Naive thymus-derived CD8-positive, alpha-beta T cell (primary cell): ENCODE results near the gene LMX1B. TPM values are rescaled to one million over a fixed set of nuclear protein-coding genes. Genes with fewer than 3 reads are reported as not detected.
"Not testable (repeated sequence)": the region's sequence is repeated elsewhere in the genome, so short reads cannot be mapped to it uniquely, and the experiment has no call there.

Experiments used
- ATAC-seq, 2 donors: fragments of 150-1000 bp; cut with Tn5 transposase in 1 of 2; sonication (Bioruptor Pico), chemical (Tn5 transposase) in 1 of 2; 1 replicate in 1 of 2; 2 replicates in 1 of 2; pipeline ENCODE4 v1.10.0; 2021; ENCODE audit warnings: mild to moderate bottlenecking in 2 of 2, moderate library complexity in 2 of 2
- POLR2A ChIA-PET: fragments of 350-600 bp; sonication (Branson Sonifier 250); formaldehyde crosslinking; loops from one replicate; lab custom pipeline; 2021; ENCODE audit warnings: antibody characterized with exemption; lab: Charles Lee
- DNase-seq, 10 donors: peaks; one replicate each; pipeline versions ENCODE4 v3.0.0 to v3.0.0-alpha.2; 2020 to 2022
- H3K27ac Mint-ChIP-seq, 10 donors: one replicate each; pipeline ENCODE4 v1.8.0; 2020 to 2022; ENCODE audit warnings: mild to moderate bottlenecking in 10 of 10, mixed read lengths in 10 of 10, moderate library complexity in 4 of 10, inconsistent platforms in 1 of 10
- H3K27me3 Mint-ChIP-seq, 5 donors: one replicate each; pipeline ENCODE4 v1.8.0; 2021 to 2022; ENCODE audit warnings: mixed read lengths in 5 of 5
- H3K36me3 Mint-ChIP-seq, 3 donors: one replicate each; pipeline ENCODE4 v1.8.0; 2020 to 2022; ENCODE audit warnings: mixed read lengths in 3 of 3, mild to moderate bottlenecking in 2 of 3, inconsistent platforms in 1 of 3
- H3K4me1 Mint-ChIP-seq, 4 donors: one replicate each; pipeline ENCODE4 v1.8.0; 2021 to 2022; ENCODE audit warnings: mixed read lengths in 4 of 4
- H3K4me3 Mint-ChIP-seq, 10 donors: one replicate each; pipeline ENCODE4 v1.8.0; 2020 to 2022; ENCODE audit warnings: mild to moderate bottlenecking in 10 of 10, mixed read lengths in 10 of 10, moderate library complexity in 6 of 10, inconsistent platforms in 1 of 10
- H3K9me3 Mint-ChIP-seq, 9 donors: one replicate each; pipeline ENCODE4 v1.8.0; 2020 to 2022; ENCODE audit warnings: mixed read lengths in 9 of 9, mild to moderate bottlenecking in 3 of 9, inconsistent platforms in 1 of 9, moderate library complexity in 1 of 9
- polyA plus RNA-seq, 3 donors: library from polyadenylated mRNA; unstranded; fragments of 300-500 nt; fragmentation: Illumina TruSeq; gene quantifications; one replicate each; pipeline ENCODE4 v1.2.3, GENCODE V29; 2021
- total RNA-seq, 8 experiments: library from RNA in 2 of 8; stranded (reverse) in 2 of 8; gene quantifications; one replicate each; pipeline ENCODE4 v1.2.3 and lab custom pipeline; 2021 to 2026

LMX1B gene
- total and polyA plus RNA-seq, 5 experiments from 2014 or later = not detected

DNA sequence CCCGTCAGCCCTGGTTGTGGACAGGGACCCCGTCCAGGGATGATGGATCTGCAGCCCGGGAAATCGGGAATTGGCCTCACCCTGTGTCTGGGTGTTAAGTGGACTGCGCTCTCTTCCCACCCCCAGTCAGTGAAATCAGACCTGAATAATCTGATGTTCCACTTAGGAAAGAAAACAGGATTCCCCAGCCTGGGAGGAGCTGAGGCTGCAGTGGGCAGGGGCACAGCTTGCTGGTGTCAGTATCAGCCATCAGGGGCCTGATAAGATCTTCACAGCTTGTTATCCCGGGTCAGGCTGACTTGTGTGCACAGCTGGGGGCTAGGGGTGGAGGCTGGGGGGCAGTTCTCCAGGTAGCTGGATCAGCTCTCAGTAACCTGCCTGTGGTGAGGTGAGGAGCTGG, 29.1 kb downstream of the LMX1B start:
- POLR2A ChIA-PET = no interaction called here
- no peaks in the 10 kb centered on the region for H3K36me3 Mint-ChIP-seq
- H3K27ac Mint-ChIP-seq = no peak overlapping the region
- H3K27me3 Mint-ChIP-seq = peaks cover 27 to 96% (median 57%) of the 10 kb centered on the region in 5 donors
- no peak for ATAC-seq
- H3K4me3 Mint-ChIP-seq = no peak overlapping the region
- peaks cover 3 to 5% (median 4%) of the 10 kb centered on the region in 4 donors for H3K4me1 Mint-ChIP-seq
- H3K9me3 Mint-ChIP-seq = no peaks in the 10 kb centered on the region
- DNase-seq = no peak

GRCh38 chr9:126643945-126644527, 30.3 kb downstream of the LMX1B start:
- no peaks in the 10 kb centered on the region for H3K9me3 Mint-ChIP-seq
- H3K27ac Mint-ChIP-seq = peak overlapping the region in 1 of 10 donors; percentile 73
- H3K27me3 Mint-ChIP-seq = peaks cover 32 to 100% (median 60%) of the 10 kb centered on the region in 5 donors
- no peak for ATAC-seq
- POLR2A ChIA-PET = no interaction called here
- H3K4me1 Mint-ChIP-seq = peaks cover 0 to 3% (median 0%) of the 10 kb centered on the region in 4 donors
- no peak overlapping the region for H3K4me3 Mint-ChIP-seq
- no peak for DNase-seq
- H3K36me3 Mint-ChIP-seq = no peaks in the 10 kb centered on the region

DNA sequence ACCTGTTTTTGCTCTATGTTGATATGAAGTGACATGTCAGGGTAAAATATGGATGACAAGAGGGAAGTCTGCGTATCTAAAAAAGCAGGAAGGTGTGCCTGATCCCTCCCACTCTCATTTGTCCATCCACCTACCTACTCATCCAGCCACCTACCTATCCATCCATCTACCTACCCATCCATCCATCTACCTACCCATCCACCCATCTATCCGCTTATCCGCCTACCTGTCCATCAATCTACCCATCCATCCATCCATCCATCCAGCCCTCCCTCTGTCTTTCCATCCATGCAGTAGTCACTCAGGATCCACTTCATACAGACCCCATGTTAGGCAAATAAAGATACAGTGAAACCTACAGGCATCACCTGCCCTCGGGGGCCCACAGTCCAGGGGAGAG, 32.4 kb downstream of the LMX1B start:
- H3K27ac Mint-ChIP-seq = no peak overlapping the region
- H3K27me3 Mint-ChIP-seq = peaks cover 35 to 100% (median 67%) of the 10 kb centered on the region in 5 donors
- ATAC-seq = no peak
- DNase-seq = no peak
- H3K4me1 Mint-ChIP-seq = peaks cover 0 to 3% (median 0%) of the 10 kb centered on the region in 4 donors
- no peaks in the 10 kb centered on the region for H3K9me3 Mint-ChIP-seq
- H3K4me3 Mint-ChIP-seq = no peak overlapping the region
- H3K36me3 Mint-ChIP-seq = no peaks in the 10 kb centered on the region
- POLR2A ChIA-PET = no interaction called here

GRCh38 chr9:126647585-126648411, 34.1 kb downstream of the LMX1B start:
- DNase-seq = no peak
- Mint-ChIP-seq H3K27ac (peak overlapping the region in 1 of 10 donors; percentile 41), H3K9me3 (no peaks in the 10 kb centered on the region), H3K4me3 (no peak overlapping the region), H3K27me3 (peaks cover 27 to 99% (median 65%) of the 10 kb centered on the region in 5 donors), H3K4me1 (no peaks in the 10 kb centered on the region), H3K36me3 (no peaks in the 10 kb centered on the region)
- no peak for ATAC-seq
- POLR2A ChIA-PET = no interaction called here

GRCh38 chr9:126649477-126649876, 35.7 kb downstream of the LMX1B start:
- Mint-ChIP-seq H3K4me3 (no peak overlapping the region), H3K36me3 (no peaks in the 10 kb centered on the region), H3K27me3 (peaks cover 35 to 99% (median 71%) of the 10 kb centered on the region in 5 donors), H3K9me3 (no peaks in the 10 kb centered on the region), H3K27ac (no peak overlapping the region), H3K4me1 (no peaks in the 10 kb centered on the region)
- DNase-seq (no peak), ATAC-seq (no peak)
- POLR2A ChIA-PET = no interaction called here

GRCh38 chr9:126650404-126651341, 36.9 kb downstream of the LMX1B start:
- peaks cover 35 to 99% (median 73%) of the 10 kb centered on the region in 5 donors for H3K27me3 Mint-ChIP-seq
- ATAC-seq (no peak), DNase-seq (no peak)
- no peaks in the 10 kb centered on the region for H3K9me3 Mint-ChIP-seq
- POLR2A ChIA-PET = no interaction called here
- no peaks in the 10 kb centered on the region for H3K36me3 Mint-ChIP-seq
- H3K4me1 Mint-ChIP-seq = no peaks in the 10 kb centered on the region
- no peak overlapping the region for H3K27ac Mint-ChIP-seq
- H3K4me3 Mint-ChIP-seq = no peak overlapping the region

DNA sequence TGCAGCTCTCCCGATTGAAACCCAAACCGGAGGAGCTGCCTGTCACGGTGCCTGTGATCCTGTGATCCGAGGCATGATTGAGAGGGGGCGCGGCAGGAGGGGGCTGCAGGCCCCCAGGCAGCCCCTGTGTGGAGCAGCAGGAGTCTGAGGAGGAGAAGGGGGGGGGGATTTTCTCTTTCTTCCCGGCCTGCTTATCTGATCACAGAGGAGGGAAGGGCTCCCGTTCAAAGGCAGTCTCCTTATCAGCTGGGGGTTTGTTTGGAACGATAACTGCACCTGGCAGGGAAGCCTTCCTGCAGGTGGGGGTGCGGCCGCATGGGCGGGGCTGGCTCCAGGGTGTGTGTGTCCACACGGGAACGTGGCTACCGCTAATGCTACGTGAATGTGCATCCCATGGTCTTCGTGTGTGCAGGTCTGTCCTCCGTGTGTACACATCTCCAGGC, 38.4 kb downstream of the LMX1B start:
- ATAC-seq (no peak), DNase-seq (no peak)
- H3K27ac Mint-ChIP-seq = no peak overlapping the region
- H3K9me3 Mint-ChIP-seq = no peaks in the 10 kb centered on the region
- H3K4me3 Mint-ChIP-seq = no peak overlapping the region
- POLR2A ChIA-PET = no interaction called here
- H3K27me3 Mint-ChIP-seq = peaks cover 29 to 98% (median 73%) of the 10 kb centered on the region in 5 donors
- no peaks in the 10 kb centered on the region for H3K4me1 Mint-ChIP-seq
- no peaks in the 10 kb centered on the region for H3K36me3 Mint-ChIP-seq

- ATAC-seq (no peak), DNase-seq (no peak)
- Mint-ChIP-seq H3K4me1 (no peaks in the 10 kb centered on the region), H3K36me3 (no peaks in the 10 kb centered on the region), H3K9me3 (no peaks in the 10 kb centered on the region), H3K27ac (no peak overlapping the region), H3K4me3 (no peak overlapping the region), H3K27me3 (peaks cover 20 to 89% (median 58%) of the 10 kb centered on the region in 5 donors)
- POLR2A ChIA-PET = no interaction called here
Measured at GRCh38 chr9:126654124-126654523, 40.4 kb downstream of the LMX1B start.

- not testable (repeated sequence) for ATAC-seq, H3K4me3 Mint-ChIP-seq
Measured at GRCh38 chr9:126656214-126656613, 42.5 kb downstream of the LMX1B start.

GRCh38 chr9:126658201-126658825, 44.6 kb downstream of the LMX1B start:
- H3K27me3 Mint-ChIP-seq = peaks cover 9 to 54% (median 36%) of the 10 kb centered on the region in 5 donors

More at GRCh38 chr9:126656214-126656613, 42.5 kb downstream of the LMX1B start:
- H3K4me1 Mint-ChIP-seq, POLR2A ChIA-PET, H3K9me3 Mint-ChIP-seq, H3K36me3 Mint-ChIP-seq, DNase-seq: not testable (repeated sequence)
- Mint-ChIP-seq H3K27me3 (peaks cover 13 to 68% (median 49%) of the 10 kb centered on the region in 5 donors), H3K27ac (peak overlapping the region in 1 of 10 donors; percentile 28)

DNA sequence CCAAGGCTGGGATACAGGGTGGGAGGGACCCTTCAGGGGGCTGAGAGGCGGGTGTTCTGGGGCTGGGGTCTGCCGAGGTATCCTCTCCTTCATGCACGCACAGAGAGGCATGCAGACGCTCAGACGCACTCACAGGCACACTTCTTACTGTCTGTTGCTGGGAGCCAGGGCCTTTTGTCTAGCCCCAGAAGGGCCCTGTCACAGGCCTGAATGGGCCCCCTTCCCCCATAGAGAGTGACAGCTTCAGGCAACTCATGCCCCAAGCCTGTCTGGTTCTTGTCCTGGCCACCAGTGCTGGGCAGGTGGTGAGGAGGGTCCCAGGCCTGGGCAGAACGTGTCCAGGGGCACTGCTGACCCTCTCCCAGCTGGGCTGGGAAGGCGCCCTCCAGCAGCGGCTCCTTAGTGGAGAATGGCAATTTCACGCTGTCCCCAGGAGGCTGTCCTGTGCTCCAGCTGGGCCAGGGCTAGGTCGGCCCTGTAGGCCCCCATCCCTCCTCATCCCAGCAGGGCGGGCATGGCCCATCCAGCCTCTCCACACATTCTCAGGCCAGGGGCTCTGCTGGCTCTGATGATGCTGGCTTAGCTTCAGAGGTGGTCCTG, 45.3 kb downstream of the LMX1B start:
- POLR2A ChIA-PET = no interaction called here
- no peak overlapping the region for H3K4me3 Mint-ChIP-seq
- no peak overlapping the region for H3K27ac Mint-ChIP-seq
- no peak for ATAC-seq
- H3K36me3 Mint-ChIP-seq = no peaks in the 10 kb centered on the region
- peaks cover 4 to 53% (median 31%) of the 10 kb centered on the region in 5 donors for H3K27me3 Mint-ChIP-seq
- H3K9me3 Mint-ChIP-seq = no peaks in the 10 kb centered on the region
- no peaks in the 10 kb centered on the region for H3K4me1 Mint-ChIP-seq
- no peak for DNase-seq

More at GRCh38 chr9:126658201-126658825, 44.6 kb downstream of the LMX1B start:
- H3K36me3 Mint-ChIP-seq = no peaks in the 10 kb centered on the region
- H3K4me3 Mint-ChIP-seq = no peak overlapping the region
- no peaks in the 10 kb centered on the region for H3K9me3 Mint-ChIP-seq
- POLR2A ChIA-PET = no interaction called here
- DNase-seq (no peak), ATAC-seq (no peak)
- no peaks in the 10 kb centered on the region for H3K4me1 Mint-ChIP-seq
- no peak overlapping the region for H3K27ac Mint-ChIP-seq

DNA sequence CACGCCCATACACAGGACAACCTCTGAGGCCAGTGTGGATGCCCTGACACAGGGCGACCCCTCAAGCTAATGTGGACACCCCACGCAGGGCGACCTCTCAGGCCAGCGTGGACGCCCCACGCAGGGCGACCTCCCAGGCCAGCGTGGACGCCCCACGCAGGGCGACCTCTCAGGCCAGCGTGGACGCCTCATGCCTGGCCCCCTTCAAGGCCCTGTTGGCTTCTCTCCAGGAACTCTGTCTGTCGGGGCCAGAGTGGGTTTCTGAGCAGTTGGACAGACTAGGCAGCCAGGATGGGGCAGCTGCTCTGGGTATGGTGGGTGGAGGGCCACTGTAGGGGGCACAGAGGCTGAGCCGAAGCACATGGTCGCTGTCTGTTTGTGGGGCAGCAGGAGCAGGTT, 47.4 kb downstream of the LMX1B start:
- Mint-ChIP-seq H3K27me3 (peaks cover 5 to 58% (median 21%) of the 10 kb centered on the region in 5 donors), H3K9me3 (no peaks in the 10 kb centered on the region), H3K4me1 (peaks cover 0 to 4% (median 2%) of the 10 kb centered on the region in 4 donors), H3K27ac (no peak overlapping the region), H3K36me3 (no peaks in the 10 kb centered on the region), H3K4me3 (no peak overlapping the region)
- no peak for ATAC-seq
- POLR2A ChIA-PET = no interaction called here
- no peak for DNase-seq
